ENCODE data around the gene GMDS. TPM values are rescaled to one million over a fixed set of nuclear protein-coding genes. Genes with fewer than 3 reads are reported as not detected.

Gene GMDS
- total and polyA plus RNA-seq, 2 experiments from 2014 or later: 30.1 to 36.5 TPM

DNA sequence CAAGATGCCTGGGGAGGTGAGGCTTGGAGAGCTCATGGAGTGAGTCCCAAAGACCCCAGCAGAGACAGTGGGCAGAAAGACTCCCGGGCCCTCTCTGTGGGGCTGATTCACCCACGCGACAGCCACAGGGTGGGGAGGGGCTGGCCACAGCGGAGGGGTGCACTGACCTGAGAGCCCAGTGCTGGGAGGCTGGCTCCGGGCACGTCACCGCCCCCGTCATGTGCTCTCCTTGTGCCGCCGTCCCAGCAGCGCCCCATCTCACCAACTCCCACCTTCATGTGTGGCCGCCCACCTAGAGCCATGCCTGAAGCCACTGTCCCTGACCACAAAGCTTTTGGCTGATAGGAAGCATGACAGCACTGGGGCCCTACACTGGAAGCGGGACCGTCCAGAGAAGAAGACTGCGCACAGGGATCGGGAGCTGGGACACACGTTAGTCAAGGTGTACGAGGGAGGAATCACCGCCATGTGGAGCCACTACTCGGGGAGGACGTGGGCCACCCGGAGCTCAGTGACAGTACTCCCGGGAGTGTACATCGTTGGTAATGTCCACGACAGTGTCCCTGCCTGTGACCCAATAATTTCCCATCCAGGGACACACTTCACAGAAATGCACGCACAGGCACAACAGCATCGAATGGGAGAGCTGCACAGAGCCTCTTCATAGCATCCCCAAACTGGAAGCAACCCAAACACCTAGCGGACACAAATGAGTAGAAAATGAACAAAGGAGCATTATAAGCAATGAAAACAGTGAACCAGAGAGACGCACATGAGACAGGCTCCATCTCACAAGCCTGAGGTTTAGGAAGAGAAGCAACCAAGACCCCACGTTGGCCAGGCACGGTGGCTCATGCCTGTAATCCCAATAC is 664.0 kb downstream of the GMDS start:
- H3K4me1 ChIP-seq (ENCODE audit: insufficient read depth): no peaks in the 10 kb centered on the region
- no peak overlapping the region for H2AFZ ChIP-seq
- no peak overlapping the region for H3K4me3 Mint-ChIP-seq
- H3K27me3 ChIP-seq (ENCODE audit: insufficient read depth): no peaks in the 10 kb centered on the region
- no peaks in the 10 kb centered on the region for H4K20me1 ChIP-seq (replicated peaks; ENCODE audit: insufficient read depth)
- peaks cover 1% of the 10 kb centered on the region for H3K4me1 Mint-ChIP-seq
- no peaks in the 10 kb centered on the region for H3K79me2 ChIP-seq (replicated peaks; ENCODE audit: insufficient read depth)
- no peaks in the 10 kb centered on the region for H3K36me3 Mint-ChIP-seq (ENCODE audit: low read depth)
- TF ChIP-seq STAT1 (IDR thresholded peaks at IDR 0.05; ENCODE audit: unreplicated experiment): no peak
- TF ChIP-seq NANOG (IDR thresholded peaks at IDR 0.05; ENCODE audit: borderline replicate concordance): no peak
- no peak for TF ChIP-seq CREB1 (CRISPR knock-in tag; IDR thresholded peaks at IDR 0.05; ENCODE audit: low read depth)
- TF ChIP-seq, protein P1, sequence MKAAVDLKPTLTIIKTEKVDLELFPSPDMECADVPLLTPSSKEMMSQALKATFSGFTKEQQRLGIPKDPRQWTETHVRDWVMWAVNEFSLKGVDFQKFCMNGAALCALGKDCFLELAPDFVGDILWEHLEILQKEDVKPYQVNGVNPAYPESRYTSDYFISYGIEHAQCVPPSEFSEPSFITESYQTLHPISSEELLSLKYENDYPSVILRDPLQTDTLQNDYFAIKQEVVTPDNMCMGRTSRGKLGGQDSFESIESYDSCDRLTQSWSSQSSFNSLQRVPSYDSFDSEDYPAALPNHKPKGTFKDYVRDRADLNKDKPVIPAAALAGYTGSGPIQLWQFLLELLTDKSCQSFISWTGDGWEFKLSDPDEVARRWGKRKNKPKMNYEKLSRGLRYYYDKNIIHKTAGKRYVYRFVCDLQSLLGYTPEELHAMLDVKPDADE (IDR thresholded peaks at IDR 0.05): no peak
- TF ChIP-seq EZH2 (IDR thresholded peaks at IDR 0.05; ENCODE audit: low read depth, unreplicated experiment): no peak
- TF ChIP-seq, protein P2, sequence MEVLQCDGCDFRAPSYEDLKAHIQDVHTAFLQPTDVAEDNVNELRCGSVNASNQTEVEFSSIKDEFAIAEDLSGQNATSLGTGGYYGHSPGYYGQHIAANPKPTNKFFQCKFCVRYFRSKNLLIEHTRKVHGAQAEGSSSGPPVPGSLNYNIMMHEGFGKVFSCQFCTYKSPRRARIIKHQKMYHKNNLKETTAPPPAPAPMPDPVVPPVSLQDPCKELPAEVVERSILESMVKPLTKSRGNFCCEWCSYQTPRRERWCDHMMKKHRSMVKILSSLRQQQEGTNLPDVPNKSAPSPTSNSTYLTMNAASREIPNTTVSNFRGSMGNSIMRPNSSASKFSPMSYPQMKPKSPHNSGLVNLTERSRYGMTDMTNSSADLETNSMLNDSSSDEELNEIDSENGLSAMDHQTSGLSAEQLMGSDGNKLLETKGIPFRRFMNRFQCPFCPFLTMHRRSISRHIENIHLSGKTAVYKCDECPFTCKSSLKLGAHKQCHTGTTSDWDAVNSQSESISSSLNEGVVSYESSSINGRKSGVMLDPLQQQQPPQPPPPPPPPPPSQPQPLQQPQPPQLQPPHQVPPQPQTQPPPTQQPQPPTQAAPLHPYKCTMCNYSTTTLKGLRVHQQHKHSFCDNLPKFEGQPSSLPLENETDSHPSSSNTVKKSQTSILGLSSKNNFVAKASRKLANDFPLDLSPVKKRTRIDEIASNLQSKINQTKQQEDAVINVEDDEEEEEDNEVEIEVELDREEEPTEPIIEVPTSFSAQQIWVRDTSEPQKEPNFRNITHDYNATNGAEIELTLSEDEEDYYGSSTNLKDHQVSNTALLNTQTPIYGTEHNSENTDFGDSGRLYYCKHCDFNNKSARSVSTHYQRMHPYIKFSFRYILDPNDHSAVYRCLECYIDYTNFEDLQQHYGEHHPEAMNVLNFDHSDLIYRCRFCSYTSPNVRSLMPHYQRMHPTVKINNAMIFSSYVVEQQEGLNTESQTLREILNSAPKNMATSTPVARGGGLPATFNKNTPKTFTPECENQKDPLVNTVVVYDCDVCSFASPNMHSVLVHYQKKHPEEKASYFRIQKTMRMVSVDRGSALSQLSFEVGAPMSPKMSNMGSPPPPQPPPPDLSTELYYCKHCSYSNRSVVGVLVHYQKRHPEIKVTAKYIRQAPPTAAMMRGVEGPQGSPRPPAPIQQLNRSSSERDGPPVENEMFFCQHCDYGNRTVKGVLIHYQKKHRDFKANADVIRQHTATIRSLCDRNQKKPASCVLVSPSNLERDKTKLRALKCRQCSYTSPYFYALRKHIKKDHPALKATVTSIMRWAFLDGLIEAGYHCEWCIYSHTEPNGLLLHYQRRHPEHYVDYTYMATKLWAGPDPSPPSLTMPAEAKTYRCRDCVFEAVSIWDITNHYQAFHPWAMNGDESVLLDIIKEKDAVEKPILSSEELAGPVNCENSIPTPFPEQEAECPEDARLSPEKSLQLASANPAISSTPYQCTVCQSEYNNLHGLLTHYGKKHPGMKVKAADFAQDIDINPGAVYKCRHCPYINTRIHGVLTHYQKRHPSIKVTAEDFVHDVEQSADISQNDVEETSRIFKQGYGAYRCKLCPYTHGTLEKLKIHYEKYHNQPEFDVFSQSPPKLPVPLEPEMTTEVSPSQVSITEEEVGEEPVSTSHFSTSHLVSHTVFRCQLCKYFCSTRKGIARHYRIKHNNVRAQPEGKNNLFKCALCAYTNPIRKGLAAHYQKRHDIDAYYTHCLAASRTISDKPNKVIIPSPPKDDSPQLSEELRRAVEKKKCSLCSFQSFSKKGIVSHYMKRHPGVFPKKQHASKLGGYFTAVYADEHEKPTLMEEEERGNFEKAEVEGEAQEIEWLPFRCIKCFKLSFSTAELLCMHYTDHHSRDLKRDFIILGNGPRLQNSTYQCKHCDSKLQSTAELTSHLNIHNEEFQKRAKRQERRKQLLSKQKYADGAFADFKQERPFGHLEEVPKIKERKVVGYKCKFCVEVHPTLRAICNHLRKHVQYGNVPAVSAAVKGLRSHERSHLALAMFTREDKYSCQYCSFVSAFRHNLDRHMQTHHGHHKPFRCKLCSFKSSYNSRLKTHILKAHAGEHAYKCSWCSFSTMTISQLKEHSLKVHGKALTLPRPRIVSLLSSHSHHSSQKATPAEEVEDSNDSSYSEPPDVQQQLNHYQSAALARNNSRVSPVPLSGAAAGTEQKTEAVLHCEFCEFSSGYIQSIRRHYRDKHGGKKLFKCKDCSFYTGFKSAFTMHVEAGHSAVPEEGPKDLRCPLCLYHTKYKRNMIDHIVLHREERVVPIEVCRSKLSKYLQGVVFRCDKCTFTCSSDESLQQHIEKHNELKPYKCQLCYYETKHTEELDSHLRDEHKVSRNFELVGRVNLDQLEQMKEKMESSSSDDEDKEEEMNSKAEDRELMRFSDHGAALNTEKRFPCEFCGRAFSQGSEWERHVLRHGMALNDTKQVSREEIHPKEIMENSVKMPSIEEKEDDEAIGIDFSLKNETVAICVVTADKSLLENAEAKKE (CRISPR knock-in tag; IDR thresholded peaks at IDR 0.05): no peak
- H3K36me3 ChIP-seq (ENCODE audit: insufficient read depth): no peaks in the 10 kb centered on the region
- DNase-seq (ENCODE audit: low spot score) (no peak), ATAC-seq (no peak)
- no peak overlapping the region for H3K4me3 ChIP-seq
- no peak overlapping the region for H3K27ac Mint-ChIP-seq
- no peak overlapping the region for H3K4me2 ChIP-seq
- no peaks in the 10 kb centered on the region for H3K9me3 Mint-ChIP-seq
- peaks cover 5% of the 10 kb centered on the region for H3K27me3 Mint-ChIP-seq (ENCODE audit: insufficient read depth, low read depth, poor library complexity)
- H3K27ac ChIP-seq (ENCODE audit: low read depth): no peak overlapping the region
- H3K9me2 ChIP-seq (ENCODE audit: insufficient read depth): no peaks in the 10 kb centered on the region
- no peaks in the 10 kb centered on the region for H3F3A ChIP-seq (replicated peaks; ENCODE audit: low read depth)
